ENCODE measurements around the gene TPBGL.

The TPBGL gene

GRCh38 chr11:75240311-75241035, at the start of gene TPBGL:
Gene TPBGL (plus strand): TSS chr11:75240774. CDS start chr11:75241050, 276 bp downstream.
- peak; percentile 58 for DNase-seq

GRCh38 chr11:75191330-75191717, 49.2 kb upstream of the TPBGL start:
- DNase-seq = peak; percentile 30

- DNase-seq = no peak
Measured at GRCh38 chr11:75193271-75193670, 47.3 kb upstream of the TPBGL start.

GRCh38 chr11:75193711-75194110, 46.9 kb upstream of the TPBGL start:
- no peak for DNase-seq

GRCh38 chr11:75194147-75194546, 46.4 kb upstream of the TPBGL start:
- no peak for DNase-seq

- DNase-seq = no peak
Measured at GRCh38 chr11:75195167-75195962, 45.2 kb upstream of the TPBGL start.

GRCh38 chr11:75196426-75196825, 44.1 kb upstream of the TPBGL start:
- DNase-seq = no peak

GRCh38 chr11:75197512-75198277, 42.9 kb upstream of the TPBGL start:
- no peak for DNase-seq

GRCh38 chr11:75198278-75198973, 42.1 kb upstream of the TPBGL start:
- no peak for DNase-seq

GRCh38 chr11:75199412-75199955, 41.1 kb upstream of the TPBGL start:
- peak; percentile 57 for DNase-seq

GRCh38 chr11:75200051-75200450, 40.5 kb upstream of the TPBGL start:
- no peak for DNase-seq

- no peak for DNase-seq
Measured at GRCh38 chr11:75200531-75200930, 40.0 kb upstream of the TPBGL start.

- no peak for DNase-seq
Measured at GRCh38 chr11:75201771-75202170, 38.8 kb upstream of the TPBGL start.

GRCh38 chr11:75202195-75202594, 38.4 kb upstream of the TPBGL start:
- DNase-seq = no peak

GRCh38 chr11:75203138-75203537, 37.4 kb upstream of the TPBGL start:
- no peak for DNase-seq

GRCh38 chr11:75203641-75204011, 36.9 kb upstream of the TPBGL start:
- DNase-seq = no peak

GRCh38 chr11:75204012-75204674, 36.4 kb upstream of the TPBGL start:
- DNase-seq = no peak

- peak; percentile 89 for DNase-seq
Measured at GRCh38 chr11:75204685-75205563, 35.6 kb upstream of the TPBGL start.

GRCh38 chr11:75205564-75206020, 35.0 kb upstream of the TPBGL start:
- DNase-seq = no peak

GRCh38 chr11:75208446-75208845, 32.1 kb upstream of the TPBGL start:
- no peak for DNase-seq

GRCh38 chr11:75212411-75212810, 28.2 kb upstream of the TPBGL start:
- no peak for DNase-seq

All from NCI-H82 (cell line).